ENCODE results near the gene POC1B.

- TF ChIP-seq CTCF (IDR thresholded peaks at IDR 0.05) (no peak), POLR2AphosphoS5 (IDR thresholded peaks at IDR 0.05) (no peak), EP300 (IDR thresholded peaks at IDR 0.05) (no peak)
Measured at GRCh38 chr12:89468648-89469326, 57.1 kb downstream of the POC1B start.

Measured in esophagus muscularis mucosa (tissue), 4 donors.